ENCODE results near the gene ZSCAN20. TPM values are rescaled to one million over a fixed set of nuclear protein-coding genes. Genes with fewer than 3 reads are reported as not detected.
"Not testable (repeated sequence)": the region's sequence is repeated elsewhere in the genome, so short reads cannot be mapped to it uniquely, and the experiment has no call there.

ZSCAN20 gene
- total RNA-seq, 1 donor from 2014 or later = 5.5 TPM

DNA sequence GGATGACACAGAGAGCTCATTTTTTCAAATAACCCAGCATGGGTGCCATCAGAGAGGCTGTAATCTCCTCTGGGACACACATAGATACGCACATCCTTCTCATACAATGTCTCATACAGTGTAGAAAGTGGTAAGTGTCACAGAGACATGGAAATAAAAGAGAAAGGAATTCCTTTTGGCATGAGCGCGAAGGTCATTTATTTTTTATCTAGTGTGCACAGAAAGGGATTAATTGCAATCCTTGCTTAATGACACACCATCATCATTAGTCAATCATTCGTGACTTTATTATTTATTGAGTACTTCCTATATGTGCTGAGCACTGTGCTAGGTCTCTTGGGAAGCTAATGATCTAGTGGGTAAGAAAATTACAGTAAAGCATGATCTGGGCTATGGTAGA is 5.0 kb downstream of the ZSCAN20 start:
- no peak for DNase-seq (ENCODE audit: low read depth in 2 of 2)

- DNase-seq (ENCODE audit: low read depth in 2 of 2) = no peak
Observed at GRCh38 chr1:33482412-33482811, 10.0 kb downstream of the ZSCAN20 start.

- DNase-seq (ENCODE audit: low read depth in 2 of 2) = no peak
Observed at GRCh38 chr1:33488624-33489023, 16.2 kb downstream of the ZSCAN20 start.

- DNase-seq (ENCODE audit: low read depth in 2 of 2) = no peak
Observed at GRCh38 chr1:33494929-33495328, 22.5 kb downstream of the ZSCAN20 start.

DNA sequence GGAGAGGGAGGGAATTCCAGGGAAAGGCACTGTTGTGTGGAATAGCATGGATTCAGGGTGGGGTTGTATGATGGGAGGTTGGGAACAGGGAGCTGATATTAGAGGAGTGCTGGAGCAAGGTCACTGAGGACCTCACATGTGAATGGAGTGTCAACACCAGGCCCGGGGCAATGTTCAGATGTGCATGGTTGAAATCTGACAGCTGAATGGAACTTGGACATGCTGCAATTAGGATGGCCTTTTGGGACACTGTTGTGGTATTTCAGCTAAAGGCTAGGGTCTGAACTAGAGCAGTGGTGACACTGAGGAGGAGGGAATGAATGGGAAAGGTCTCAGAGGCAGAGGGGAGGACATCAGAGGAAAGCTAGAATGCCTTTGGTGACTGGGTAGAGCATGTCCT is 25.0 kb downstream of the ZSCAN20 start:
- no peak for DNase-seq (ENCODE audit: low read depth in 2 of 2)

- DNase-seq (ENCODE audit: low read depth in 2 of 2) = no peak
Observed at GRCh38 chr1:33500547-33500946, 28.1 kb downstream of the ZSCAN20 start.

DNA sequence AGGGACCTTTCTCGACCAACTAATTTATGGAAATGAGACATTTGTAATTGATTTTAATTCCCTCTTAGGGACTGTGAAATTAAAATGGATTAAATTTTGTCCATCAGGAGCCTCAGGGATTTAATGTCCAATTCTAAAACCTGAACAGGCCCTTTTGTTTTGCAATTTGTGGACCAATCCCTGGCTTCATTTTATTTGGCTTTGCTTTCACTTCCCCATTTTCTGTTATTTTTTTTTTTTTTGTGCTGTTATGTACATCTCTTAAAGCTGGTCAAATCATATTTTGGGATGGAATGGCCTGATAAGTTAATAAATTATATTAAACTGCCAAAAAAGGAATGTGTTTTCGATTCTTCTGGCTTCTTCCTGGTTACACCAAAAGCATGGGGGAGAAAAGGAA is 28.9 kb downstream of the ZSCAN20 start:
- no peak for DNase-seq (ENCODE audit: low read depth in 2 of 2)

- DNase-seq (ENCODE audit: low read depth in 2 of 2) = no peak
Observed at GRCh38 chr1:33501774-33502173, 29.3 kb downstream of the ZSCAN20 start.

DNA sequence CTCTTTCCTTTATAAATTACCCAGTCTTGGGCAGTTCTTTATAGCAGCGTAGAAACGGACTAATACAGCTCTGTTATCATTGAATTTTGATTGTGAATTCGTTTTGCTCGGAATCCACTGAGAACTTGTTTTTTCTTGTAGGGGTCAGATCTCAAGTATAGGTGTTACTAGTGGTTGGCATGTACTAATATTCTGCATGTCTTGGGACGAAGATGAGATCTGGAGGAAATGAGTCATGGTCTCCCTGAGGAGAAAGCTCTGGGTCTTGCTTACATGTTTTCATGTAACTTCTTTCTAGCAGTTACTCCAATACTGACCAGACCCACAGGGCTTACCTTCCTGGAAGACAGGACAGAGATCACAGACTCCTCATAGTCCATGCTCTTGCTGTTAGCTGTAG is 30.3 kb downstream of the ZSCAN20 start:
- no peak for DNase-seq (ENCODE audit: low read depth in 2 of 2)

DNA sequence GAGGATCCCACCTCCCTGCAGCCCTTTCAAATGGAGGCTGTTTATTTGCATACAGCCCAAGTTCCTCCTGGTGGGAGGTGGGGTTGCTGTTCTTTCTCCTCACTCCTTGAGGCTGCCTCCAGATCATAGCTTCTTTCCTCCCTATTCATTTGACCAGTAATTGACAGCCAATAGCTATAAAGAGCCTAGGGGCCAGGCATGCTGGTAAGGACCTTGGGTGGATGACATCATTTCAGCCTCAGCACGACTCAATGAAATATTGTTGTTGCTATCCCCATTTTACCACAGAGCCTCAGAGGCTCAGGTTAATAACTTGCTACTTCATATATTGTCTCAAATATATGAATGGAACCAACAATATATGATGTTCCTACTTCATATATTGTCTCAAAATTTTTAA is 31.1 kb downstream of the ZSCAN20 start:
- no peak for DNase-seq (ENCODE audit: low read depth in 2 of 2)

- no peak for DNase-seq (ENCODE audit: low read depth in 2 of 2)
Observed at GRCh38 chr1:33507661-33508060, 35.2 kb downstream of the ZSCAN20 start.

GRCh38 chr1:33508151-33508550 is 35.7 kb downstream of the ZSCAN20 start:
- DNase-seq (ENCODE audit: low read depth in 2 of 2) = no peak

GRCh38 chr1:33509276-33509675 is 36.8 kb downstream of the ZSCAN20 start:
- not testable (repeated sequence) for DNase-seq (ENCODE audit: low read depth in 2 of 2)

- no peak for DNase-seq (ENCODE audit: low read depth in 2 of 2)
Observed at GRCh38 chr1:33512226-33513011, 40.0 kb downstream of the ZSCAN20 start.

GRCh38 chr1:33515112-33515511 is 42.7 kb downstream of the ZSCAN20 start:
- no peak for DNase-seq (ENCODE audit: low read depth in 2 of 2)

DNA sequence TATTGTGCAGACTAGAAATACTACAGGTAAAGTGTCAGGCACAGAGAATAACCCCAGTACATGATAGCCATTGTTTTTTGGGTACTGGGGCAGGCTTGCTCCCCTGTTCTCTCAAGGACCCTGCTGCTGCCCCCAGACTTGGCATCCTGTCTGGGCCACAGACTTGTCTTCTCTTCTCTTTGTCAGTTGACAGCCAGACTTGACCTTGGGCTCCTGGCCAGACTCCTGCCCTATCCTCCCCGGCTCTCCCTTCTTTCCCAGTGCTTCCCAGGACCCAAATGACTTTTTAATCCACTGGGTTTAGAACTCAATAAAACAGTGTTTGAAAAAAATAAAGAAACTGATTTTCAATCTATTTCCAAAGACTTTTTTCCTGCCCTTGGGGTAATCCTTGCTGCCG is 43.2 kb downstream of the ZSCAN20 start:
- no peak for DNase-seq (ENCODE audit: low read depth in 2 of 2)

DNA sequence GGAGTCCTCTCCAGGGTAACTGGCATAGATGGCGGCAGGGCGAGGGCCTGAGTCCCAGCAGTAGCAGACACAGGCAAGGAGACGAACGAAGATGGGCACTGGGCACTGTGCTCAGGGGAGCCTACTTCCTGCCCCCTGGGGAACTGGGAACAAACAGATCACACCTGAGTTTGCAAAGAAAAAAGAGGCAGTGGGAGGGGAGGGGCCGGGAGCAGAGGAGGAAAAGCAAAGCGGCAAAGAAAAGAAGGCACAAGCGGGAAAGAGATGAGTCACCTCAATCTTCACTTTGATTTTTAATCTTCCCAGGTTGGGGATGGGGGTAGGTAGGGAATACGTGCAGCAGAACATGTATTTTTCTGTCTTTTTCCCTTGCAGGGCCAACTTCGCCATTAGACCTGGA is 44.0 kb downstream of the ZSCAN20 start:
- DNase-seq (ENCODE audit: low read depth in 2 of 2) = no peak

DNA sequence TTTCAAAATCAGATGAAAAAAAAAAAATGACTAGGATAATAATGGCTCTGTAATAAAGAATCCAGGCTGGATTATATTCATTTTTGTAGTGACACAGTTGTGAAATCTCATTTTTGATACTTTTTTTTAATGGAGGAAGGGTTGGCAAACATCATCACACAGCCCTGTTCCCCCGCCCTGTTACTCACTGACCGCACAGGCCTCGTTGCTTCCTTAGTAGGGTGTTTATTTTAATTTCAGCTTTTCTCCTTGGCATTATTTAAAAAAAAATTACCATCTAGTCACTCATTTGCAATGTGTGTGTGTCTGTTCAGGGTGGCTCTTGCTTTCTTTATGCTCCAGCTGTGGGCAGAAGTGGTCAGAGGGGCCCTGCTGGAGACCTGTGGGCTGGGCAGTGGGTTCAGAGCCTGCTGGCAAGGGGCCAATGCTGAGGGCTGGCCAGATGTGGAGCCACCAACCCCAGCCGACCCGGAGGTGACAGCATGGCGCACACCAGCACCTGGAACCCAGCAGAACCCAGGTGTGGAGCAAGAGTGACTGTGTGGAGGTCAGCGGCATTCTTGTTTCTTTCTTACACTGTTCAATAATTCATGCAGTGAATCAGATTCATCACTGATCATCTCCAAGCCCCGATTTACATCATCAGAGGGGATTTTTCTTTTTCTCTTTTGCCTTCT is 44.6 kb downstream of the ZSCAN20 start:
- DNase-seq (ENCODE audit: low read depth in 2 of 2) = no peak

DNA sequence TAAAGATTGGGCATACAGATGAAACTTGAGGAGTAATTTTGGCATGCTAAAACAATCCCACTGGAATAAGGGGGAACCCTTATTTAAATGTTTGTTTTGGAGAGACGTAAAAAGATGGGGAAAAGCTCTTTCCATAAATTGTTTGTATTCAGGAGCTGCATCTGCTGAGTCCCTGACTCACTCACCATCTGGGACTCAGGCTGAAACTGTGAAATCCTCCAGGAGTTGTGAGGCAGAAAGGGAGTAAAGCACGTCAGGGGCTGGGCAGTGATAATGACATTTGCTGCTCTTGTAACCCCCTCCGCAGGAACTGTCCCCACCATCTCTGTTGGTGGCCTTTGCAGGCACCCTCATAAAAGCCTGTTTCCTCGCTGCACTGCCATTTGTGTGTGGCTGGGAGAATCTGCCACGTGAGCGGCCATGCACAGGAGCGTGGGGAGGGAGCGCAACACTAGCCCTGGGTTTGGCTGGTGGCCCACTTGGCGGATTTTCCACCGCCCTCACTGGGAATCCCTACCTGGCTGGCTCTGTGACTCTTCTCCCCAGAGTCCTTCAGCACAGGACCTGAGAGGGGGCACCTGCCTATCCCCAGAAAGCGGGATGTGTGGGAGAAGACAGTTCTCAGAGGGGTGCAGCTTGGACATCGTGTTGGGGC is 45.3 kb downstream of the ZSCAN20 start:
- DNase-seq (ENCODE audit: low read depth in 2 of 2) = no peak

- no peak for DNase-seq (ENCODE audit: low read depth in 2 of 2)
Observed at GRCh38 chr1:33519240-33519884, 46.9 kb downstream of the ZSCAN20 start.

GRCh38 chr1:33524586-33524985 is 52.1 kb downstream of the ZSCAN20 start:
- DNase-seq (ENCODE audit: low read depth in 2 of 2) = no peak

GRCh38 chr1:33527934-33528333 is 55.5 kb downstream of the ZSCAN20 start:
- DNase-seq (ENCODE audit: low read depth in 2 of 2) = no peak

Measured in dermis microvascular lymphatic vessel endothelial cell (primary cell).